Pancreas (tissue), 10 donors: ENCODE results near the gene ANKDD1A. TPM values are rescaled to one million over a fixed set of nuclear protein-coding genes. Genes with fewer than 3 reads are reported as not detected.

Experiments used
- ATAC-seq, 4 donors: fragments of 200-7000 bp; cut with Tn5 transposase; one replicate each; pipeline versions ENCODE4 v1.8.0 to v1.9.1; 2020; ENCODE audit warnings: mild to moderate bottlenecking in 4 of 4, moderate library complexity in 4 of 4
- DNase-seq, 6 donors: peaks; one replicate each; pipeline ENCODE4 v3.0.0-alpha.2; 2020
- FAIRE-seq: peaks from 2 replicates; lab custom pipeline; 2012; peaks lifted over from hg19 to GRCh38; lab: Jason Lieb, UNC
- H3K27ac ChIP-seq, 4 donors: fragments of 200-600 bp; sonication (generic); 1 replicate in 3 of 4; 2 replicates in 1 of 4; pipeline versions ENCODE4 v1.5.0 to v1.8.0; 2020
- H3K27me3 ChIP-seq, 4 donors: fragments of 200-600 bp; one replicate each; pipeline ENCODE4 v1.8.0; 2021
- H3K36me3 ChIP-seq, 3 donors: fragments of 200-600 bp; sonication (generic) in 1 of 3; one replicate each; pipeline versions ENCODE4 v1.5.0 to v1.8.0; 2020 to 2021
- H3K4me1 ChIP-seq, 3 donors: fragments of 200-600 bp; one replicate each; pipeline ENCODE4 v1.8.0; 2021
- H3K4me3 ChIP-seq, 4 donors: fragments of 200-600 bp; sonication (generic) in 2 of 4; one replicate each; pipeline versions ENCODE4 v1.5.0 to v1.8.0; 2020 to 2021
- H3K9me3 ChIP-seq, 4 donors: fragments of 200-600 bp; one replicate each; pipeline ENCODE4 v1.8.0; 2021
- WGBS, 2 donors: extraction: QIAGEN DNeasy Blood & Tissue Kit; methylation state at CpG; one replicate each; pipeline ENCODE4 v1.1.7; 2013; 5-methylcytosine and 5-hydroxymethylcytosine counted together
- intact Hi-C, 3 donors: fragments of 100-400 bp; cut with DNase I; formaldehyde crosslinking; loops; one replicate each; pipeline versions ENCODE4 v1.11.1 to v1.14.2; 2022
- polyA plus RNA-seq, 2 donors: library from polyadenylated mRNA; stranded (reverse); fragments of 200-250 nt; gene quantifications; one replicate each; pipeline ENCODE4 v1.2.3, GENCODE V29; 2013
- total RNA-seq, 6 donors: library from RNA; stranded (reverse); fragmentation: NEBNext Ultra II Directional in 4 of 6; extraction: Animal tissue kit (Norgen Biotek cat#: 25700) in 4 of 6; gene quantifications; one replicate each; pipeline versions ENCODE4 v1.2.1 to v1.2.4, GENCODE V29; 2021 to 2023
- TF ChIP-seq, protein P1 (sequence below), 4 donors: fragments of 200-600 bp; sonication (generic) in 3 of 4; IDR thresholded peaks; one replicate each; pipeline versions ENCODE4 v1.5.0 to v1.8.0; 2021; ENCODE audit warnings: antibody characterized with exemption in 4 of 4
- donor health status: healthy with polysubstance abuse.
- donor health status: DM: no; HTN: no; CAD: no; lungs with moderate emphysema.
- donor health status: DM: no; HTN: no; CAD: no.
- donor health status: control.
- donor health status: control.
- donor health status: Bipolar disorder and iron deficiency.
- donor health status: DM: yes; HTN: yes; CAD: no.
- donor health status: DM: no; HTN: no; CAD: no.
- donor health status: DM: no; HTN: no; CAD: no.
- donor health status: DM: yes; HTN: yes; CAD: no.

ANKDD1A gene
- total and polyA plus RNA-seq, 8 donors, result 2.0 to 4.9 (median 3.8) TPM

- no peak for ATAC-seq
- Histone ChIP-seq H3K9me3 (no peaks in the 10 kb centered on the region), H3K27ac (no peak overlapping the region), H3K4me1 (no peaks in the 10 kb centered on the region), H3K4me3 (no peak overlapping the region), H3K36me3 (no peaks in the 10 kb centered on the region), H3K27me3 (no peaks in the 10 kb centered on the region)
- TF ChIP-seq, protein P1, sequence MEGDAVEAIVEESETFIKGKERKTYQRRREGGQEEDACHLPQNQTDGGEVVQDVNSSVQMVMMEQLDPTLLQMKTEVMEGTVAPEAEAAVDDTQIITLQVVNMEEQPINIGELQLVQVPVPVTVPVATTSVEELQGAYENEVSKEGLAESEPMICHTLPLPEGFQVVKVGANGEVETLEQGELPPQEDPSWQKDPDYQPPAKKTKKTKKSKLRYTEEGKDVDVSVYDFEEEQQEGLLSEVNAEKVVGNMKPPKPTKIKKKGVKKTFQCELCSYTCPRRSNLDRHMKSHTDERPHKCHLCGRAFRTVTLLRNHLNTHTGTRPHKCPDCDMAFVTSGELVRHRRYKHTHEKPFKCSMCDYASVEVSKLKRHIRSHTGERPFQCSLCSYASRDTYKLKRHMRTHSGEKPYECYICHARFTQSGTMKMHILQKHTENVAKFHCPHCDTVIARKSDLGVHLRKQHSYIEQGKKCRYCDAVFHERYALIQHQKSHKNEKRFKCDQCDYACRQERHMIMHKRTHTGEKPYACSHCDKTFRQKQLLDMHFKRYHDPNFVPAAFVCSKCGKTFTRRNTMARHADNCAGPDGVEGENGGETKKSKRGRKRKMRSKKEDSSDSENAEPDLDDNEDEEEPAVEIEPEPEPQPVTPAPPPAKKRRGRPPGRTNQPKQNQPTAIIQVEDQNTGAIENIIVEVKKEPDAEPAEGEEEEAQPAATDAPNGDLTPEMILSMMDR (IDR thresholded peaks at IDR 0.05), result no peak
- no peak for FAIRE-seq
- 95 to 97% methylated on average over 2 of the region's 2 CpGs for WGBS, 2 donors
- no peak for DNase-seq
- intact Hi-C loops, result no loop called here
Observed at GRCh38 chr15:64923546-64923945, 11.8 kb downstream of the ANKDD1A start.

DNA sequence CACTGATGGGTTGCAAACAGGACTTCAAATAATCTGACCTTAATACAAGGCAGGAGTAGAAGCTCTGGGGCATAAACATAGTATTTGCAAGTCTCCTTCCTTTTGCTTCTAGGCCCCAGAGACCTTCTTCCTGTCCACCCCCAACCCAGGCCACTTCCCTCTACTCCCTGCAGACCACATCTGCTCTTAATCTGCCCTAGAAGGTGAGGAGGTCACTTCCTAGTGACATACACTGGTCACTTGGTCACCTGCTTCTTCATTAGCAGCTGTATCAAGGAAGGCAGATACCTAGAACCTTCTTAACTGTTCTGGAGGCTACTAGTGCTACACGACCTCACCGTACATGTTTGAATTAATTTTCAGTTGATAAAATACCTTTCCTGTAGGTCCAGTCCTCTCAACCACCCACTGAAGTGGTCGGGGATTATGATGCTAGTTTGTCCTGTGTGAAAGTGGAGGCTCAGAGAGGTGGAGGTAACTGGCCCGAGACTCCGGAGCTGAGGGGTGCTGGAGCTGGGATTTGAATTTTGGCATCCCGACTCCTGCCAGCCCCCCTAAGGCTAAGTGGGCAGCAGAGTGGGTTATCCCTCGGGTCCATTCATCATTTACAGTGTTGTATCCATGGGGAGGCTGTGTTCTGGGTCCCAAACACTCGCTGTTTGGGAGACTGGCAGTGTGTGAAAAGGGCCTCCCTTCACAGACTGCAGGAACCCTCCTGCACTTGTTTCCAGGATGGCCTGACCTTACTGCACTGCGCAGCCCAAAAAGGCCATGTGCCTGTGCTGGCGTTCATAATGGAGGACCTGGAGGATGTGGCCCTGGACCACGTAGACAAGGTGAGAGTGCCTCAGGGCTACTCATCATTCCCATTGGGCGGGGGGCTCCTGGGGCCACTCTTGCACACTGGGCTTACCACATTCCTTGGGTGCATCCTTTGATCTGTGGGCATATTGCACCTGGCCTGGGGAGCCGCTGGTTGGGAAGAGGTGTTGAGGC, 13.9 kb downstream of the ANKDD1A start:
- Histone ChIP-seq H3K9me3 (no peaks in the 10 kb centered on the region), H3K27me3 (no peaks in the 10 kb centered on the region), H3K4me3 (no peak overlapping the region), H3K36me3 (no peaks in the 10 kb centered on the region), H3K27ac (no peak overlapping the region), H3K4me1 (no peaks in the 10 kb centered on the region)
- FAIRE-seq (no peak), ATAC-seq (no peak), DNase-seq (no peak)
- intact Hi-C loops, result no loop called here
- TF ChIP-seq, protein P1 (IDR thresholded peaks at IDR 0.05), result no peak
- WGBS, 2 donors, result 85 to 87% methylated on average over 13 of the region's 13 CpGs

- H3K4me1 ChIP-seq, result no peaks in the 10 kb centered on the region
- no peak overlapping the region for H3K4me3 ChIP-seq
- DNase-seq (no peak), ATAC-seq (no peak), FAIRE-seq (no peak)
- no peaks in the 10 kb centered on the region for H3K9me3 ChIP-seq
- intact Hi-C loops, result no loop called here
- TF ChIP-seq, protein P1 (IDR thresholded peaks at IDR 0.05), result no peak
- no peaks in the 10 kb centered on the region for H3K27me3 ChIP-seq
- H3K27ac ChIP-seq, result no peak overlapping the region
- H3K36me3 ChIP-seq, result no peaks in the 10 kb centered on the region
- 91% methylated on average over 8 of the region's 8 CpGs for WGBS, 2 donors
Observed at GRCh38 chr15:64926661-64927060, 15.0 kb downstream of the ANKDD1A start.

DNA sequence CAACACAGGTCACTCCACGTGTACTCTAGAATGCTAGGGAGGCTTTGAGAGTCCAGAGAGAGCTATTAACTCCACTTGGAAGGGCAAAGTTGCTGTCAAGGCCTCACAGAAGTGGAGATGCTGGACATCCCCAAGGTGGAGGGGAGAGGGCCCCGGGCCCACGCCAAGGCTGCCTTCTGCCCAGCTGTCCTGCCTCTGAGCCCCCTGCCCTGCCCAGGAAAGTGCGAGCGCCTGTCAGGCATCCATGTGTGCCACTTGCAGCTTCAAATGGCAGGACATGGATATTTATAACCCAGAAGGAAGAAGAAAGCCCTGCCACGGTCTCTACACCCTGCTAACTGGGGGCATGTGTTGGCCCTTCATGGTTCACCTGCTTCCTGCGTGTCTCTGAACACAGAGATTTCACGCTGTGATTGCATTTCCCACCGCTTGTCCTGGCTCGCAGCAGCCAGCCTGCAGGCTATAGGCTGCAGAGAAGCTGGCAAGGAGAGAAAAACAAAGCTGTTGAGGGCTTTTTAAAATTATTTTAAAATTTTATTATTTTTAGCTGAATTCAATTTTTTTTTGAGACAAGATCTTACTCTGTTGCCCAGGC, 17.0 kb downstream of the ANKDD1A start:
- intact Hi-C loops, result no loop called here

More for the DNA sequence above, 17.0 kb downstream of the ANKDD1A start:
- Histone ChIP-seq H3K36me3 (no peaks in the 10 kb centered on the region), H3K4me1 (no peaks in the 10 kb centered on the region), H3K27me3 (no peaks in the 10 kb centered on the region), H3K27ac (no peak overlapping the region), H3K9me3 (no peaks in the 10 kb centered on the region), H3K4me3 (no peak overlapping the region)
- FAIRE-seq, result no peak
- ATAC-seq, result no peak
- TF ChIP-seq, protein P1 (IDR thresholded peaks at IDR 0.05), result no peak
- no peak for DNase-seq
- WGBS, 2 donors, result 87 to 93% methylated on average over 10 of the region's 10 CpGs
